GM18909 (cell line): ENCODE results near the gene BSCL2.
"Not testable (repeated sequence)": the region's sequence is repeated elsewhere in the genome, so short reads cannot be mapped to it uniquely, and the experiment has no call there.

Source experiments
- ATAC-seq: cut with Tn5 transposase; IDR thresholded peaks from one replicate; pipeline ENCODE4 v1.9.1; 2021; ENCODE audit warnings: mild to moderate bottlenecking; ENCODE audit not compliant: unreplicated experiment, poor library complexity

Gene BSCL2

GRCh38 chr11:62689421-62690183, 17.6 kb downstream of the BSCL2 start, which contains the start of gene LRRN4CL:
LRRN4CL (minus strand) TSS chr11:62689530; CDS start chr11:62688508, 1,022 bp downstream.
- no peak for ATAC-seq

- no peak for ATAC-seq
These were observed 18.7 kb downstream of the BSCL2 start for GRCh38 chr11:62688491-62688890.

- no peak for ATAC-seq
These were observed 19.5 kb downstream of the BSCL2 start for GRCh38 chr11:62687508-62688396.

- ATAC-seq = no peak
These were observed 24.7 kb downstream of the BSCL2 start for GRCh38 chr11:62682518-62682917.

GRCh38 chr11:62680825-62681240, 26.4 kb downstream of the BSCL2 start:
- no peak for ATAC-seq

- ATAC-seq = peak; percentile 69
These were observed 28.2 kb downstream of the BSCL2 start, which contains the start of gene UBXN1 for GRCh38 chr11:62678770-62679696. UBXN1 (minus strand) TSS chr11:62679073; CDS start chr11:62678923, 150 bp downstream.

GRCh38 chr11:62678433-62678769, 28.8 kb downstream of the BSCL2 start:
- ATAC-seq = no peak

GRCh38 chr11:62677714-62678113, 29.5 kb downstream of the BSCL2 start:
- no peak for ATAC-seq

GRCh38 chr11:62677156-62677555, 30.1 kb downstream of the BSCL2 start:
- ATAC-seq = no peak

- ATAC-seq = no peak
These were observed 30.5 kb downstream of the BSCL2 start for GRCh38 chr11:62676698-62677097.

GRCh38 chr11:62675415-62675814, 31.8 kb downstream of the BSCL2 start:
- not testable (repeated sequence) for ATAC-seq

GRCh38 chr11:62673196-62673525, 34.1 kb downstream of the BSCL2 start:
- no peak for ATAC-seq

- ATAC-seq = peak; percentile 55
These were observed 35.4 kb downstream of the BSCL2 start, which contains the start of the genes LBHD1 and UQCC3 for GRCh38 chr11:62671608-62672389. LBHD1 (minus strand) TSS chr11:62672267; CDS start chr11:62670031, 2,236 bp downstream. UQCC3 (plus strand) TSS chr11:62671673; CDS start chr11:62671746, 73 bp downstream.

- peak; percentile 9 for ATAC-seq
These were observed 36.0 kb downstream of the BSCL2 start for GRCh38 chr11:62671236-62671607.

- no peak for ATAC-seq
These were observed 37.6 kb downstream of the BSCL2 start for GRCh38 chr11:62669420-62670161.

- no peak for ATAC-seq
These were observed 39.8 kb downstream of the BSCL2 start for GRCh38 chr11:62667460-62667859.

- no peak for ATAC-seq
These were observed 40.8 kb downstream of the BSCL2 start for GRCh38 chr11:62666259-62666926.

GRCh38 chr11:62665599-62666258, 41.5 kb downstream of the BSCL2 start:
- ATAC-seq = peak; percentile 3
